ENCODE measurements around the gene PPP1R8.
"Not testable (repeated sequence)": the region's sequence is repeated elsewhere in the genome, so short reads cannot be mapped to it uniquely, and the experiment has no call there.

PPP1R8 gene

DNA sequence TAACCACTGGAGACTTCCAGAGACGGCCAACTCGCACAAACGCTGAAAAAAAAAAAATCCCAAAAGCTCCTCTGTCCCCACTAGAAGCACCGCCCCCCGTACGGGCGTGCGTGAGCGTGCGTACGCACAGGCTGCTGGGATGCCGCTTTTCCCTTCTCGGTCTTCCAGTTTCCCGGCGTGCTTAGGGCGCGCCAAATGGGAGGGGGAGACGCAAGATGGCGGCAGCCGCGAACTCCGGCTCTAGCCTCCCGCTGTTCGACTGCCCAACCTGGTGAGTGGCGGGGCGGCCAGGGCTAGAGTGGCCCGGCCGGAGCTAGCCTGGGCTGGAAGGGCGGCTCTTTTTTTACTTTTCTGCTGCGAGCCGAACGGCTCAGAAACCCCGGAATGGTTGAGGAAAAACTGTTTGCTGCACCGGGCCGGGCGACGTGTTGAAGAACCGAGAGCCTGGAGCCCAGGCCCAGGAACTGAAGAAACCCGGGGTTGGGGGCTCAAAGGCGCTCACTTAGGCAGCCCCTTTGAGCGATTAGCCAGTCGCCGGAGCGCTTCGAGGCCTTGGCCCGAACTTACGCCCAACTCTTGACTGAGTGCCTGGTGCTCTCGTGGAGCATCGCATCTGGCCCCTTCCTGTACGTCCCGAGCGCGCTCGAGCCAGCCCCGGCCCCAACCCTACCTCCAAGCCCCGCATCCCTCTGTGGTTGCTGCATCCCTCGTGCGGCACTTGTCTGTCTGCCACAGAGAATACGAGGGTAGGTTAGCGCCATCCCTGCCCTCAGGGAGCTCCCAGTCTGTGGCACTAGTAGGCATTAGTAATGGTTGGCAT lies at the start of gene PPP1R8:
PPP1R8 (plus strand) TSS at position 162 of the 820 bp plus-strand sequence; CDS start at position 216, 54 bp downstream.
- H3K27ac ChIP-seq, result peak within 1 kb of the TSS; percentile 65
- peak; percentile 62 for DNase-seq (ENCODE audit: low read depth, low spot score)

DNA sequence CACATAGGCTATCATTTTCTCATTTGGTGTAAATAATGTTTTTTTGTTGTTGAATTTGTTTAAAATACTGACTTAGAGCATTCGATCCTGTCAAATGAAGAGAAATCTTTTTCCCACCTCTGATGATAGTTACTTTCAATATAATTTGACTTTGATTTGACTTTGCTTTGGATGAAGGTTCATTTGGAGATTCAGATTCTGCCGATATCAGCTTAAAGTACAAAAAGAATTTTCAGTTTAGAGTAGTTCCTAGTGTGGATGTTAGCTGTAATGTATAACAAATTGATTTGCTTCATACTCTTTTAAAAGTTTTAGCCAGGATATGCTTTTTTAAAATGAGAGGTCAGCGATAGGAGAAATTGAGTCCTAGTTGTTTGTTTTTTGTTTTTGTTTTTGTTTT lies 47.6 kb upstream of the PPP1R8 start:
- peak overlapping the region; percentile 70 for H3K27ac ChIP-seq

DNA sequence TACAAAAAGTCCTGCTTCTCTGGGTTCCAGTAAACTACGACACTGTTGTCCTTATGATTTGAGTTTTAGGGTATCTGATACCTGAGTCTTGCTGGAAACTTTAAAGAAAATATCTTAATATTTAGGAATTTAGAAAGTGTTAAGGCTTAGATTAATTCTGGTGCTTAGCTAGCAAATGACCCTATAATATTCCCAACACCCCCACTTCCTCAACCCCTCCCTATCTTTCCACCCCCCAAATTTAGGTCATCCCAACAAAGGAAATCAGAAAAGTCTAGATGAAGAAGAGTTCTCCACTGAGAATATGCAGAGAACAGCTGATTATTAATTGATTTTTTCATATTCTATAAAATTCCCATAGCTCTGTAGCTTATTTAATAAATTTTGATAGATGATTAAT lies 45.9 kb upstream of the PPP1R8 start:
- no peak for DNase-seq (ENCODE audit: low read depth, low spot score)
- peak overlapping the region; percentile 70 for H3K27ac ChIP-seq

More for the DNA sequence above, 47.6 kb upstream of the PPP1R8 start:
- DNase-seq (ENCODE audit: low read depth, low spot score), result no peak

DNA sequence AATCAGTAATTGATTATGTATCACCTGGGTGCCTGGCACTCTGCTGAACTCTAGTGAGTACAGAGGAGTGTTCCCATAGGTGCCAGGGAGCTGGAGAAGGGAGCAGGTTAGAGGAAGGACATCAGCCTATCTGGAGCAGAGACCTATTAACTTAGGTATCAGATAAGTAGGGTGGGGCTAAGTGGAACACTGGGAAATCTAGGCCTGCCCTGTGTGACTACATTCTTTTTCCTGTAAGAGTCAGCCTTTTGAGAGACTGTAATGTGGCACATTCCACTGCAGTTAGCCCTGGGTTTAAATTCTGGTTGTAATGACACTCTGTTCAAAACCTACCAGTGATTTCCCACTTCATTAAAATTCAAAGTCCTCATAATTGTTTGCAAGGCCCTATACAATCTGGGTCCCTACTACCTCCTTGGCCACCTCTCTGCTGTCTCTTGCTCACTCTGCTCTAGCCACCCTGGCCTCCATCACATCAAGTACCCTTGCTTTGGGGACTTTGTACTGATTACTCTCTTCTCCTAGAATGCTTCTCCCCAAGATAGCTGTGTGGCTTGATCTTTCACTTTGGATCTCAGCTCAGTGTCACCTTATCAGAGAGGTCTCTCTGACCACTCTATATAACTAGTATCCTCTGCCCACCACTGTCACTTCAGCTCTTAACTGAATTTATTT lies 44.7 kb upstream of the PPP1R8 start:
- H3K27ac ChIP-seq, result peak overlapping the region; percentile 70
- DNase-seq (ENCODE audit: low read depth, low spot score), result no peak

DNA sequence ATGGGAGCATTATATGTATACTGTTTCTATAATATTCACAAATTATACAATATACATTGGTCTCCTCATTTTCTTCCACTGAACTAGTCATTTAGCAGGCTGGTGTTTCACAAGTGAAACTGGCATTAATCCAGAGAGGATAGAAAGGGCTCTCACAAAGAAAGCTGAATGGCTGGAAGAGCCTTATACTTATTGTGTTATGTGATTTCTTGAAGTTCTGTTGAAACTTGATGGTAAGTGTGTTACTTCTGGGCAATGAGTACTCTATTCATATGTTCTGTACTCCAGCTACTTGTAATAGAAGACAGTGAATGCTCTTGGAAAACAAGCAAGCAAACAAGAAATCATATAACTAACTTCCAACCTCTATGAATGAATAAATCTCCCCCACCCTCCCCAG lies 42.7 kb upstream of the PPP1R8 start:
- peak overlapping the region; percentile 53 for H3K27ac ChIP-seq
- DNase-seq (ENCODE audit: low read depth, low spot score), result peak; percentile 22

DNA sequence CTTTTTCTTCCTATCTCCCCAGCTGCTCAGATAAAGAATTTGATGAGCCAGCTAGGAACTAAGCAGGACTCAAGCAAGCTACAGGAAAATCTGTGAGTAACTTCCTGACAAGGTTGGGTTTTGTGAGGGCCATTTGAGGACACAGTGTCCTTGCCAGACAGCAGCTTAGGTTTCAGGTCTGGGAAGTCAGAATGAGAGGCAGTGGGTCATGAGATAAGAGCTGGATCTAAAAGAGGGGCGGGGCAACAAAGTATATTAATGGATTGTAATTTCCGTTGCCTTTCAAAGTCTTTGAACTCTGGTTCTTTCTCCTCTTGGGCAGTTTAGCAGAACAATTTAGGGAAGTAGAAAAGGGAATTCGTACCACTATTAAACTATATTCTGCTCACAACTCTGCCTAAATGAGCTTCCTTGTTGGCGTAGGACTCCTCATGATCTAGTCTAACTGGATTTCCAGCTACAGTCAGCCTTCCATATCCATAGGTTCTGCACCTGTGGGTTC lies 41.0 kb upstream of the PPP1R8 start:
- H3K27ac ChIP-seq, result peak overlapping the region; percentile 53

DNA sequence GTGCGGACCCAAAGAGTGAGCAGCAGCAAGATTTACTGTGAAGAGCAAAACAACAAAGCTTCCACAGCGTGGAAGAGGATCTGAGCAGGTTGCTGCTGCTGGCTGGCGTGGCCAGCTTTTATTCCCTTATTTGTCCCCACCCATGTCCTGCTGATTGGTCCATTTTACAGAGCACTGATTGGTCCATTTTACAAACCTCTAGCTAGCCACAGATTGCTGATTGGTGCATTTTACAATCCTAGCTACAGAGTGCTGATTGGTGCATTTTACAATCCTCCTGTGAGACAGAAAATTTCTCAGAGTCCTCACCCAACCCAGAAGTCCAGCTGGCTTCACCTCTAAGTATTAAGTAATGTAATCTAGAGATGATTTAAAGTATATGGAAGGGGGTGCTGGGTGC lies 40.3 kb upstream of the PPP1R8 start:
- H3K27ac ChIP-seq, result peak overlapping the region; percentile 53
- DNase-seq (ENCODE audit: low read depth, low spot score), result not testable (repeated sequence)

More for the DNA sequence above, 41.0 kb upstream of the PPP1R8 start:
- DNase-seq (ENCODE audit: low read depth, low spot score), result no peak

DNA sequence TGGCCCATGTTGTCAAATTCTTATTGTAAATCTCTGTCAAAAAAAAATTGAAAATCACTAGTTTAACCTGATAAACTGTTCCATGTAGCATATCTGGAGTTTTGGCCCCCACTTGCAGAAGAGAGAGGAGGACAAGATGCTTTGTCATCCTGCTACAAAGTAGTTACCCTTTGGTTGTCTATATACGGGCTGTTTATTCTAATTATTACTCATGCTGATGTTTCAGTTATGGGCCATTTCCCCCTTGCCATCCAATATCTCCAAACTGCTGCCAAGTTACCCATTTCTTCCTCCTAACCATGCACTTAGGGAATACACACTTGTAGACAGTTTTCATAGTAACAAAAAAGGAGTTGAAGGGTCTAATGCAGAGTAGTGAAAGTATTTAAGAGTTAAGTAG lies 35.0 kb upstream of the PPP1R8 start:
- no peak overlapping the region for H3K27ac ChIP-seq
- DNase-seq (ENCODE audit: low read depth, low spot score), result no peak

DNA sequence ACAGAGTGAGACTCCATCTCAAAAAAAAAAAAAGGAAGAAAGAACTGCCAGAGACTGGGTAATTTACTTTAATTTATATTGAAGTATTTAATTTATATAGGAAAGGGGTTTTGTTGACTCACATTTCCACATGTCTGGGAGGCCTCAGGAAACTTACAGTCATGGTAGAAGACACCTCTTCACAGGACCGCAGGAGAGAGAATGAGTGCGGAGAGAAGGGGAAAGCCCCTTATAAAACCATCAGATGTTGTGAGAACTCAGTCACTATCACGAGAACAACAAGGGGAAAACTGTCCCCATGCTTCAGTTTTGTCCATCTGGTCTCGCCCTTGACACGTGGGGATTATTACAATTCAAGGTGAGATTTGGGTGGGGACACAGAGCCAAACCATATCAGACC lies 25.8 kb upstream of the PPP1R8 start:
- no peak for DNase-seq (ENCODE audit: low read depth, low spot score)

DNA sequence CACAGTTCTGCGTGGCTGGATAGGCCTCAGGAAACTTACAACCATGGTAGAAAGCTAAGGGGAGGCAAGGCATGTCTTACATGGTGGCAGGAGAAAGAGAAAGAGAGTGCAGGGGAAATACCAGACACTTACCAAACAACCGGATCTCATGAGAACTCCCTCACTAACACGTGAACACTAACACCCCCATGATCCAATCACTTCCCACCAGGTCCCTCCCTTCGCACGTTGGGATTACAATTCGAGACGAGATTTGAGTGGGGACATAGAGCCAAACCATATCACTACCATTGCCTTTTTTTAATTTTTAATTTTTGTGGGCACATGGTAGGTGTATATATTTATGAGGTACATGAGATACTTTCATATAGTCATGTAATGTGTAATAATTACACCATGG lies 23.8 kb upstream of the PPP1R8 start:
- DNase-seq (ENCODE audit: low read depth, low spot score), result no peak
- no peak overlapping the region for H3K27ac ChIP-seq

More for the DNA sequence above, 25.8 kb upstream of the PPP1R8 start:
- H3K27ac ChIP-seq, result no peak overlapping the region

DNA sequence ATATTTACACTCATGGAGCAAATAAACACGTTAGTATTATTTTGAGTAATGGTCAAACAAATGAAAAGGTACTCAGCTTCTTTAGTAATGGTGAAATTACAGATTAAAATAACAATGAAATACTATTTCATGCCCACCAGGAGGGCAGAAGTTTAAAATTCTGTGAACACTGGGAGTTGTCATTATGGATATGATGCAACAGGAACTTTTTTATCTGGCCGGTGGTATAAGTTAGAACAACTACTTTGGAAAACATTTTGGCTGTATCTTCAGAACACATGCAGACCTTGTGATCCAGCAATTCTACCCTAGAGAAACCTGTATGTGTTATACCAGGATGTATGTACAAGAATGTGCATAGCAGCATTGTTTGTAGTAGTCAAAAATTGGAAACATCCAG lies 23.2 kb upstream of the PPP1R8 start:
- H3K27ac ChIP-seq, result no peak overlapping the region
- no peak for DNase-seq (ENCODE audit: low read depth, low spot score)

DNA sequence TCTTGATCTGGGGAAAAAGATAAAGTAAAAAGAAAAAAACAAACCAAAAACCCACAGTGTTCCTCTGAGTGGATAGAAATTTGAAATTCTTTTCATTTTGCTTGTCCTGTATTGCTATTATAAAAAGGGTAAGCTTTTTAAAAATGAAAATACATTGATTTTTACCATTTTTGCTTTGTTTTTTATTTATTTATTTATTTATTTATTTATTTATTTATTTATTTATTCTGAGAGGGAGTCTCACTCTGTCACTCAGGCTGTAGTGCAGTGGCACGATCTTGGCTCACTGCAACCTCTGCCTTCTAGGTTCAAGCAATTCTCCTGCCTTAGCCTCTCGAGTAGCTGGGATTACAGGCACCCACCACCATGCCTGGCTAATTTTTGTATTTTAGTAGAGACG lies 22.5 kb upstream of the PPP1R8 start:
- not testable (repeated sequence) for H3K27ac ChIP-seq; DNase-seq (ENCODE audit: low read depth, low spot score)

DNA sequence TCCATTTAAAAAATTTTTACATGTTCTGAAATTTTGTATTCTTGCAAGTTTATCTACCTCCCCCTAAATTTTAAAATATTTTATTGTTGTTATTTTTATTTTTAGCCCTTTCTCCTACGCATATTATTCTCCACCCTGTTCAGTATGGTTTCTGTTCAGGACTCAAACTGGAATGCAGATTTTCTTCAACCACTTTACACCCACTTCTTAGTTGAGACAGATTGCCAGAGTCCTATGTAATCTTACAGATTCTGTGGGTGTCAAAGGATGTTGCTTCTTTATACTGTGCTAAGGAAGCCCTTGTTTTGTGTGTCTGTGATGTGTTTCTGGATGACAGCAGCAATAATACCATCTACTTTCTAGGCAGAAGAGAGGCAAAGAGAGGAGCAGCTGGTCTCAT lies 20.7 kb upstream of the PPP1R8 start:
- DNase-seq (ENCODE audit: low read depth, low spot score), result no peak
- no peak overlapping the region for H3K27ac ChIP-seq

DNA sequence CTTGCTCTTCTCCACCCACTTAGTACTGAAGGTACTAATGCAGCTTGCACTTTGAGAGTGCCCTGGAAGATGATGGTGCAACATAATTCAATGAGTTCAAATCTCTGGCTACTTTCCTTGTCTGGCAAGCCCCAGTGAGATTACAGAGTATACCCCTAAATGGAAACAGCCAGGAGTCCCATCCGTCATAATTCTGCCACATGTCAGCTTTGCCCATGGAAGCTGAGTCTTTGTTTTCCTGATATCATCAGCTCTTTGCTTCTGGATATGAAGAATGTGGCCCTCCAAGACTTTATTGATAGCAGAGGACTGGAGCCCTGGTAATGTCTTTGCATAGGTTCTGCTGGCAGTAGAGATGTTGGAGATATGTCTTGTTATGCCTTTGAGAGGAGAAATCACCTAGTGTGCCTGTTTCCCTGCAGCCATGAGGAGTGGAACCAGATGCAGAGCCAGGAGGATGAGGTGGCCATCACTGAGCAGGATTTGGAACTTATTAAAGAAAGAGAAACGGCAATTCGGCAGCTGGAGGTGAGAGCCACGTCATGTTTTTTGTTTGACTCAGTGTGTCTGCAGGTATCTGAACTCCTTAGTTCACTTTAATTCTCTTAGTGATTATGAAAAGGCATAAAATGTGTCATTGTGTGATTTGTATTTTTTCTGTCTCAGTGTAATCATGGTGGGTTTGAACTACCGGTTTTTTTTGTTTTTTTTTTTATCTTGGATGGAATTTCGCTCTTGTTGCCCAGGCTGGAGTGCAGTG lies 18.7 kb upstream of the PPP1R8 start:
- H3K27ac ChIP-seq, result no peak overlapping the region

DNA sequence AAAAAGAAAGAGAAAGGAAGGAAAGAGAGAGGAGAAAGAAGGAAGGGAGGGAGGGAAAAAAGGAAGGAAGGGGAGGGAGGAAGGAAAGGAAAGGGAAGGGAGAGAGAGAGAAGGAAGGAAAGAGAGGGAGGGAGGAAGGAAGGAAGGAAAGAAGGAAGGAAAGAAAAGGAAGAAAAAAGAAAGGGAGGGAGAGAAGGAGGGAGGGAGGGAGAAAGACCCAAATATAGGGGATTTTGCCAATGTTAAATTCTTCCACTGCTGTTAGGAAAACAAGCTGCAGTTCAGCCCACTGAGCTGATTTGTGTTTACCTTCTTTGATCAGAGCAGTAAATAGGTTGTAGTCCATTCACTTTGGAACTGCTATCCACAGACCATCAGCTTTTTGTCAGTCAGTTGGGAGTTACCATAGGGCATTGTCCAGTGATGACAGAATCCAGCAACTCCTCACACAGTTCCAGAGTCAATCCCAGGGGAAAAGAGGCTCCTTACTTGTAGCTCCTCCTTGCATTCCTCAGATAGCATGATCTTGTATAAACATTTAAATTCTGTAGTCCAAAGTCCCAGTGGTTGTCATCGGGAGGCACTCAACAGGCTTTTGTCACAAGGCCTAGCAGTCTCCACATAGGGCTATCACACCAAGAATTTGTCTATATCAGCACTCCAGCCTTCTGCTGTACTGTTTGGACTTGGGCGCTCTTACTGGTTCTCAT lies 13.5 kb upstream of the PPP1R8 start:
- H3K27ac ChIP-seq, result no peak overlapping the region

More for the DNA sequence above, 18.7 kb upstream of the PPP1R8 start:
- DNase-seq (ENCODE audit: low read depth, low spot score), result no peak

DNA sequence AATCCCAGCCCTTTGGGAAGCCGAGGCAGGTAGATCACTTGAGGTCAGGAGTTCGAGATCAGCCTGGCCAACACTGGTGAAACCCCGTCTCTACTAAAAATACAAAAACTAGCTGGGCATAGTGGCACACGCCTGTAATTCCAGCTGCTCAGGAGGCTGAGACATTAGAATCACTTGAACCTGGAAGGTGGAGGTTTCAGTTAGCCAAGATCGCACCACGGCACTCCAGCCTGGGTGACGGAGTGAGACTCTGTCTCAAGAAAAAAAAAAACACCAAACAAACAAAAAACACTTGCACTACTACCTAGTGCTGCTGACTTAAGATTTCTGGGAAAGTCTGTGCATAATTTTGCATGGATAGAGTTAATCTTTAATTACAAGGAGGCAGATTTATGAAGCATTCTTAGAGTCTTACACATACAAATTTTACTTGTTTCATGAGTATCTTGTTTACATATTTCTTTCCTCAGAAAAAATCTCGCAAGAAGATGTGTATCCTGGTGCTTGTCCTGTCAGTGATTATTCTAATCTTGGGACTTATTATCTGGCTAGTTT lies 8.7 kb upstream of the PPP1R8 start:
- H3K27ac ChIP-seq, result no peak overlapping the region
- DNase-seq (ENCODE audit: low read depth, low spot score), result no peak

More for the DNA sequence above, 13.5 kb upstream of the PPP1R8 start:
- no peak for DNase-seq (ENCODE audit: low read depth, low spot score)

DNA sequence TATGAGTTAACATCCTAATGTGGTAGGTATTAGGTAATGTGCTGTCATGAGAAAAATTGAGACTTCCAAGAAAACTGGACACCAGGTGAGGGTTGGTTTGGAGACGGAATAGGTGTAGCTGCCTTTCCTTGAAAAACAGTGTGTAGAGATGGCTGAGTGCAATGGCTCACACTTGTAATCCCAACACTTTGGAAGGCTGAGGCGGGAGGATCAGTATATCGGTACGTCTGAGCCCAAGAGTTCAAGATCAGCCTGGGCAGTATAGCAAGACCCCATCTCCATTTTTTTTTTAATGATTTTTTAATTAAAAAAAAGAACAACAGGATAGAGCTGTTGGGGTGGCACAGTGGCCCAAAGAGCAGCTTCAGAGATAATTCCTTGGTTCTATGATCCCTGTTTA lies 6.8 kb upstream of the PPP1R8 start:
- H3K27ac ChIP-seq, result no peak overlapping the region
- DNase-seq (ENCODE audit: low read depth, low spot score), result no peak

DNA sequence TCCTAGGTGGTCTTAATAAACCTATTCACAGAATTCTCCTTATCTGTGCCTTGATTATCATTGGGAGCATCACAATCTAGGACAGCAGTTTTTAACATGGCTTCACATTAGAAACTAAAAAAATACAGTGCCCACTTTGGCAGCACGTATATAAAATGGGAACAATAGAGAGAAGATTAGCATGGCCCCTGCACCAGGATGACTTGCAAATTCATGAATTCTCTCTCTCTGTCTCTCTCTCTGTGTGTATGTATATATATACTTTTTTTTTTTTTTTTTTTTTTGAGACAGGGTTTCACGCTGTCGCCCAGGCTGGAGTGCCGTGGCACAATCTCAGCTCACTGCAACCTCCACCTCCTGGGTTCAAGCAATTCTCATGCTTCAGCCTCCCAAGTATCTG lies 6.2 kb upstream of the PPP1R8 start:
- no peak for DNase-seq (ENCODE audit: low read depth, low spot score)
- H3K27ac ChIP-seq, result no peak overlapping the region

DNA sequence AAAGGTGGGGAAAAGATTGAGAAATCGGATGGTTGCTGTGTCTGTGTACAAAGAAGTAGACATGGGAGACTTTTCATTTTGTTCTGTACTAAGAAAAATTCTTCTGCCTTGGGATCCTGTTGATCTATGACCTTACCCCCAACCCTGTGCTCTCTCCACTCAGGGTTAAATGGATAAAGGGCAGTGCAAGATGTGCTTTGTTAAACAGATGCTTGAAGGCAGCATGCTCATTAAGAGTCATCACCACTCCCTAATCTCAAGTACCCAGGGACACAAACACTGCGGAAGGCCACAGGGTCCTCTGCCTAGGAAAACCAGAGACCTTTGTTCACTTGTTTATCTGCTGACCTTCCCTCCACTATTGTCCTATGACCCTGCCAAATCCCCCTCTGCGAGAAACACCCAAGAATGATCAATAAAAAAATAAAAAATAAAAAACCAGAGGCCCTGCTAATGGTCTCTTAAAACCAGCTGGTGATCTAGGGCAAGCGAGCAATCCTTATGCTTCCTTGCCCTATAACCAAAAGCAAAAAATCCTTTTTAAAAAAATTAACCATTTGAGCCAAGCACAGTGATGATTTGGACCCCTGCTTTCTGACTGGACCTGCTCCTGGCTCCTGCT lies 1.1 kb upstream of the PPP1R8 start:
- not testable (repeated sequence) for H3K27ac ChIP-seq; DNase-seq (ENCODE audit: low read depth, low spot score)

Data from epithelial cell of prostate (primary cell).